ENCODE data around the gene RGMB.
A peak's percentile ranks its signal among the peaks of the same experiment; 100 is the strongest.

Gene RGMB

GRCh38 chr5:98785244-98785643 is 11.8 kb downstream of the RGMB start:
- DNase-seq (ENCODE audit: low spot score), result no peak

GRCh38 chr5:98786191-98786853 is 12.9 kb downstream of the RGMB start:
- DNase-seq (ENCODE audit: low spot score), result no peak

- DNase-seq (ENCODE audit: low spot score), result no peak
These were observed 13.8 kb downstream of the RGMB start for GRCh38 chr5:98787131-98787719.

- DNase-seq (ENCODE audit: low spot score), result no peak
These were observed 15.6 kb downstream of the RGMB start for GRCh38 chr5:98789029-98789428.

- no peak for DNase-seq (ENCODE audit: low spot score)
These were observed 17.6 kb downstream of the RGMB start for GRCh38 chr5:98791001-98791519.

GRCh38 chr5:98791898-98792580 is 18.6 kb downstream of the RGMB start:
- DNase-seq (ENCODE audit: low spot score), result no peak

GRCh38 chr5:98793223-98793622 is 19.8 kb downstream of the RGMB start:
- no peak for DNase-seq (ENCODE audit: low spot score)

- DNase-seq (ENCODE audit: low spot score), result no peak
These were observed 20.5 kb downstream of the RGMB start for GRCh38 chr5:98794001-98794400.

- DNase-seq (ENCODE audit: low spot score), result no peak
These were observed 21.1 kb downstream of the RGMB start for GRCh38 chr5:98794414-98795080.

GRCh38 chr5:98795243-98795642 is 21.8 kb downstream of the RGMB start:
- no peak for DNase-seq (ENCODE audit: low spot score)

- DNase-seq (ENCODE audit: low spot score), result peak; percentile 58
These were observed 22.9 kb downstream of the RGMB start for GRCh38 chr5:98796197-98796972.

GRCh38 chr5:98798371-98798770 is 24.9 kb downstream of the RGMB start:
- DNase-seq (ENCODE audit: low spot score), result no peak

- no peak for DNase-seq (ENCODE audit: low spot score)
These were observed 25.4 kb downstream of the RGMB start for GRCh38 chr5:98798847-98799246.

GRCh38 chr5:98804066-98804465 is 30.6 kb downstream of the RGMB start:
- no peak for DNase-seq (ENCODE audit: low spot score)

GRCh38 chr5:98805070-98805469 is 31.6 kb downstream of the RGMB start:
- no peak for DNase-seq (ENCODE audit: low spot score)

- no peak for DNase-seq (ENCODE audit: low spot score)
These were observed 34.3 kb downstream of the RGMB start for GRCh38 chr5:98807806-98808205.

- DNase-seq (ENCODE audit: low spot score), result no peak
These were observed 36.7 kb downstream of the RGMB start for GRCh38 chr5:98810206-98810605.

- DNase-seq (ENCODE audit: low spot score), result no peak
These were observed 40.3 kb downstream of the RGMB start for GRCh38 chr5:98813755-98814154.

- DNase-seq (ENCODE audit: low spot score), result no peak
These were observed 43.2 kb downstream of the RGMB start for GRCh38 chr5:98816582-98817222.

- no peak for DNase-seq (ENCODE audit: low spot score)
These were observed 52.3 kb downstream of the RGMB start for GRCh38 chr5:98825582-98826375.

- DNase-seq (ENCODE audit: low spot score), result peak; percentile 15
These were observed 53.7 kb downstream of the RGMB start for GRCh38 chr5:98827161-98827560.
